Measurements from ENCODE around the gene ALPK1. TPM values are rescaled to one million over a fixed set of nuclear protein-coding genes. Genes with fewer than 3 reads are reported as not detected.

The ALPK1 gene
- total and polyA plus RNA-seq, 2 of the 4 experiments (the other 2 are of a cell fraction), result 3.3 to 7.9 TPM

DNA sequence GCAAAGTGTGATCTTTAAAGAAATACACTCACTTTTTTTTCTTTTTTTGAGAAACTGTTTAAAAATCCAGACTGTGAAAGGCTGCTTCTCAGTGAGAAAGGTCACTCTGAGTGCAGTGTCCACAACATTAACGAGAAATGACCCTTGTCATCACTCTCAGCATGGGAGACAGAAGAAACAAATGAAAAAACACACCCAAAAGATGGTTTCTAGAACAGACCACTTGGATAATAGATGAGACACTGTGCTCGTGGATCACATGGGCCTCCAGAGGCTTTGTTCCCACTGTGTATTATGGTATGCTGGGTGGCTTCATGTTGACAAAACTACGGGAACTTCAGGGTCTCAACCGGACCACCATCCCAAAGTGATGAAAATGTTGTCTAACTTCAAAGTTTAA lies 153.9 kb downstream of the ALPK1 start:
- CTCF ChIA-PET, result no interaction called here
- H3K56ac ChIP-seq (ENCODE audit: extremely low read depth, insufficient read depth, low read length), result no peak overlapping the region
- POLR2A ChIA-PET (ENCODE audit: unreplicated experiment), result no interaction called here
- no peak overlapping the region for H3K4ac ChIP-seq (ENCODE audit: low read depth, low read length)
- H2AK9ac ChIP-seq (replicated peaks; ENCODE audit: low read depth, low read length, poor library complexity), result no peak overlapping the region
- H2AK5ac ChIP-seq (ENCODE audit: low read depth, low read length), result no peak overlapping the region
- no peaks in the 10 kb centered on the region for H3K79me1 ChIP-seq (ENCODE audit: low read depth in 1 of 2, low read length in 2 of 2)
- no peak overlapping the region for H3K4me3 ChIP-seq (ENCODE audit: insufficient read depth, low read depth, low read length)
- no peak overlapping the region for H3K9ac ChIP-seq (ENCODE audit: low read depth, low read length)
- WGBS, 2 experiments (ENCODE audit: extremely low coverage in 2 of 2, insufficient read length in 1 of 2), result no CpG with 5 or more reads among the region's 4 CpGs
- no peak overlapping the region for H4K8ac ChIP-seq (ENCODE audit: low read depth in 2 of 2, low read length in 2 of 2)
- no peak overlapping the region for H4K5ac ChIP-seq (ENCODE audit: low read depth, low read length)
- H3K4me2 ChIP-seq (ENCODE audit: low read depth, low read length), result no peak overlapping the region
- no peaks in the 10 kb centered on the region for H3K36me3 ChIP-seq (ENCODE audit: control insufficient read depth, insufficient read depth, low read length)
- TF ChIP-seq MXI1 (IDR thresholded peaks at IDR 0.05; ENCODE audit: borderline replicate concordance, low read depth, low read length), result no peak
- no peak for TF ChIP-seq RCOR1 (IDR thresholded peaks at IDR 0.05; ENCODE audit: insufficient replicate concordance, low read length)
- TF ChIP-seq NFE2L2 (IDR thresholded peaks at IDR 0.05; ENCODE audit: low read depth, low read length), result no peak
- no peaks in the 10 kb centered on the region for H3K4me1 ChIP-seq (ENCODE audit: control insufficient read depth, insufficient read depth, low read length)
- ATAC-seq (ENCODE audit: low read depth) (no peak), DNase-seq (no peak)
- H3K18ac ChIP-seq (ENCODE audit: low read depth, low read length), result no peak overlapping the region
- H2BK20ac ChIP-seq (ENCODE audit: low read depth, low read length), result no peak overlapping the region
- dilution Hi-C loops (cut with HindIII; ENCODE audit: low sequenced_read_pairs, unreplicated experiment) (no loop called here), in situ Hi-C loops (cut with MboI; ENCODE audit: low sequenced_read_pairs) (no loop called here), intact Hi-C loops (cut with micrococcal nuclease) (loop anchor here (2.0 kb wide), 1 partner anchor 14 kb away; no protein-coding TSS in a partner anchor)
- no peak overlapping the region for H3K27ac ChIP-seq (ENCODE audit: insufficient read depth, low read length)
- H3K27me3 ChIP-seq (ENCODE audit: control insufficient read depth, insufficient read depth, low read length), result no peaks in the 10 kb centered on the region
- BruUV-seq (replicated peaks), result no TSS peak
- H3K9me3 ChIP-seq (ENCODE audit: control insufficient read depth, insufficient read depth, low read length), result no peaks in the 10 kb centered on the region
- no peak overlapping the region for H3K23ac ChIP-seq (ENCODE audit: low read depth, low read length)
- H3K9me1 ChIP-seq (ENCODE audit: insufficient read depth, low read length), result no peaks in the 10 kb centered on the region
- no peak overlapping the region for H2BK120ac ChIP-seq (ENCODE audit: low read depth, low read length)
- H4K20me1 ChIP-seq (ENCODE audit: insufficient read depth, low read length), result no peaks in the 10 kb centered on the region
- H2BK15ac ChIP-seq (ENCODE audit: low read depth, low read length), result no peak overlapping the region
- no peak overlapping the region for H4K91ac ChIP-seq (ENCODE audit: insufficient read depth, low read depth, low read length)
- H2BK5ac ChIP-seq (ENCODE audit: low read depth, low read length, poor library complexity, severe bottlenecking), result no peak overlapping the region
- H3K14ac ChIP-seq (replicated peaks; ENCODE audit: low read depth, low read length), result no peak overlapping the region
- H2AFZ ChIP-seq (replicated peaks; ENCODE audit: low read length, poor library complexity), result no peak overlapping the region
